Measurements from ENCODE around the gene CAPN5.

CAPN5 gene

GRCh38 chr11:77101043-77101537 lies 34.3 kb downstream of the CAPN5 start:
- peak; percentile 67 for DNase-seq

DNA sequence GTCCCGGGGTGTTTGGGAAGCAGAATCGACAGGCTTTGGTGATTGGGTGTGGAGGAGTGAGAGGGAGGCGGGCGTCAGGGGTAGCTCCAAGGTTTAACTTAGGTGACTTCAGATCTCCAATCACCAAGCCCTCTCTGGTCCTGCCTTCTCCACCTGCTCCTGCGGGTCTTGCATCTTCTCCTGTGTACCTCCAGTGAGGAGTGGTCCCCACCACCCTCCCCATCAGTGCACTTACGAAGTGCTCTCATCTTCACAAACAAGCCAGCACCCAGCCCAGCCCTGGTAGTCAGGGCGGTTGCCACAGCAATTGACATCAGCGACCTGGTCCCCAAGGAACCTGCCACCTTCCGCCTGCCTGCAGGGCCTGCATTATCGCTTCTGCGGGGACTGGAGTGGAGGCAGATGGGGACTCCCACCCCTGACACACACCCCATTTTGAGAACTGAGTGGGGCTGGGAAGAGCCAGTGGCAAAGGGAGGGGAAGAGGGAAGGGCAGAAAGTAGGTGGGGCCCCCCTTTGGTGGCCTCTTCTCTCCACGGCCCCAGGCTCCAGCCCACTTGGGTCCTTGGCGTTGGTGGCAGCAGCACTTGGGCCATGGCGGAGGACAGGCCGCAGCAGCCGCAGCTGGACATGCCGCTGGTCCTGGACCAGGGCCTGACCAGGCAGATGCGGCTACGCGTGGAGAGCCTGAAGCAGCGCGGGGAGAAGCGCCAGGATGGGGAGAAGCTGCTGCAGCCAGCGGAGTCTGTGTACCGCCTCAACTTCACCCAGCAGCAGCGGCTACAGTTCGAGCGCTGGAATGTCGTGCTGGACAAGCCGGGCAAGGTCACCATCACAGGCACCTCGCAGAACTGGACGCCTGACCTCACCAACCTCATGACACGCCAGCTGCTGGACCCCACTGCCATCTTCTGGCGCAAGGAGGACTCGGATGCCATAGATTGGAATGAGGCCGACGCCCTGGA lies 35.8 kb downstream of the CAPN5 start, which contains the start of gene OMP:
Gene OMP, plus strand, starts transcription at position 595 of the 965 bp plus-strand sequence. Its CDS starts 0 bp downstream, at position 595.
- no peak for DNase-seq

DNA sequence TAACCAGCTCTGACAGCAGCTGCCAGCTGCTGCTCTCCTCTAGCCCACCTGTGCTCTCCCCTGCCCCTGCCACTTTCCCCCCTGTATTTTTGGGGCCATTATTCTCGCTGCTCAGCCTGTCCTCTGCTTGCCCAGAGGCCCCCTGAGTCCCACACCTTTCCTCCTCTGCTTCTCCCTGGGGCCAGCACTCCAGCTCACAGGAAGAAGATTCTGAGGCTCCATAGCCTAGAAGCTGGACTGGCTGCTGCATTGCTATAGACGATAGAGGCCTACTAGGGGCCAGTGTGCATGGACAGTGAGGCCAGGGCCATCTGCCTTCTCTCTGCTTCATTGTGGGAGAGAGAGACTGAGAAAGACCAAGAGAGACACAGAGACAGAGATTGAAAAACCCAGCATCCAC lies 36.5 kb downstream of the CAPN5 start:
- DNase-seq, result no peak

DNA sequence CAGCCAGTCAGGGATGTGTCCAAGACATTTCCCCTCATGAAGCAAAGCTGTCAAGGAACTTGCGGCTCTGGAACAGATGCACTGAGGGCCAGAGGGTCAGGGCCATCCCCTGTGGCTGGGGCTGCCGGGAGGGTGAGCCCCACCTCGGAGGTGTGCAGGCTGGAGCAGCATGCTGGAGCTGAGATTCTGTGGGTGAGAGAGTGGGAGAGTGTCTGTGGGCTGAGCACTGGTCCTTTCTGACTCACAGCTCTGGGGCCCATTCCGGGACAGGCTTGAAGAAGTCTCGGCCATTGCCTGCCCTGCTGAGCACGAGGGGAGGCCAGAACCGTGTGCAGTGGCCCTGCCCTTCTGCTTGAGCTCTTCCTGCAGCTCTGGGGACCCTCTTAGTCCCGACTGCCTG lies 38.0 kb downstream of the CAPN5 start:
- no peak for DNase-seq

- no peak for DNase-seq
Measured at GRCh38 chr11:77106321-77106720, 39.5 kb downstream of the CAPN5 start.

DNA sequence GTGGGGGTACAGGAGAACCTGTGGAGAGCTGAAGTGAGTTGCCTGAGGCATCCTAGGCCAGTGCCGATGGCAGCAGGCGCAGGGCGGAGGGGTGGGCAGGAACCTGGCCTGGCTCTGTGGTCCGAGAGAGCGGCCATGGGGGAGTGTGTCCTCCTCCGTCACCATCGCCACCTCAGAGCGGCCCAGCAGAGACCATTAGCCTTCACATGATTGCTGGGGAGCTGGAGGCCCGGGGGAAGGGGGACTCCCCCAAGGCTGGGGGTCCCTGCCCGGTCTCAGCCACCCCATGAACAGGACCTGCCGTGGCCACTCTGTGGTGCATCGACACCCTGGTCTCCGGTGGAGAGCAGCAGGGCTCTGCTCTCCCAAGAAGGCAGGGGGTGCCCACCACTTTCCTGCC lies 40.0 kb downstream of the CAPN5 start:
- no peak for DNase-seq

DNA sequence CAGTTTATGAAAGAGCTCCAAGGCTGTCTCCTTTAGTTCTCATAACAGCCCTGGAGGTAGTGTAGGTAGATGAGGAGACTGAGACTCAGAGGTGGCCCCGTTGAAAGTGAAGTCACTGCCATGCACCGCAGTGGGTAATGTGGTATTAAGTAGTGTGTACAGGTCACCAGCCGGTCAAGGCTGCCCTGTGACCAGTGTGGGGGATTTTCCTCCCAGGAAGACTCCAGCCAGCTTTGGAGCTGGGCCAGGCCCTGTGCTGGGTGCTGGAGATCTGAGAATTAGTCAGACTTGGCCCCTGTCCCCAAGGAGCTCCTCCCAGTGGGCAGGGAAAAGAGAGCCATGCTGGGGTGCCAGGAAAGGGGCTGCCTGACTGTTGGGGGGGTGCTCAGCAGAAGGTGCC lies 41.2 kb downstream of the CAPN5 start:
- no peak for DNase-seq

DNA sequence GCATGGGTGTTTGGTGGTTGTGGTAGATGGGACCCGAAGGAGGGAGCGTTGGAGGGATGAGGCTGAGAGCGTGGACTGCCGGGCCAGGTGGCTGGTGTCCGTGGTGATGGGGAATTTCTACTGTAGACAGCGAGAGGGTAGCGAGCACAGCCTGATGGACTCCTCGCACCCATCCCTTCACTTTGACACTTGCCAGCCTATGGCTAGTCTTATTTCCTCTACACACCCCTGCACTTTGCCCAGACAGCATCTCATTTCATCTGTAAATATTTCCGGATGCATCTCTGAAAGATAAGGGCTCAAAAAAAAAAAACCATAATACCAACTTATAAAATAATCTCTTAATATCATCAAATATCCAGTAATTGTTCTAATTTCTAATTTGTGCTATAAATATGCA lies 41.7 kb downstream of the CAPN5 start:
- no peak for DNase-seq

DNA sequence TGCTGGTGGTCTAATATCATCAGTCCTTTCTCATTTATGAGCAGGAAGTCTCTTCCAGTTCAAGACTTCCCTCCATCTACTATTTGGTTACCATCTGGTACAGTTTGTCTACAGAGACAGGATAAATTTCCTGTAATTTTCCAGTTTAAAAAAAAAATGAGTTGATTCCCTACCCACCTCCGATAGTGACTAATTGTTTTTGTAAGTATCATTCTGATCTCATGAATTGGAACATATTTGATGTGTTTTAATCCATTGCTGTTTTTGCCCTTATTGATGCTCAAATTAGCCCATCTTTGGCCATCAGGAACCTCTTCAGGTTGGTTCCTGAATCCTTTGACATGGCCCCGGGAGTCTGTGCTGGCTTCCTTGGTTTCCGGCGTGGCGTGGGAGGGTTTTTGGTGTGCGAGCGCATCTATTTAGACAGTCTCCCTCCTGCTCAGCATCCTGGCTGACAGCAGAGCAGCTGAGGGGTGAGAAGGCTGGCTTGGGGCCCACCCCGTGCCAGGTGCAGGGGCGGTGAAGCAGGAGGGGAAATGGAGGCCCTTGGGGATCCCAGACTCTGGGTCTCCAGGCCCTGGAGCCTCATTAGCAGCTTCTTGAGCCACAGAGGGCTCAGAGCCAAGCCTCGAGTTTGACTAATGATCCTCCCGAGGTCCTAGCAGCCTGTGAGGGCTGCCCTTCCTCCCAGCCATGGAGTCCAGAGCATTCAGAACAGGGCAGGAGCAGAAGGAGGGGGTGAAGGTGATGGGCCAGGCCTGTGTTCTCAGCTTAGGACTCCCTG lies 42.7 kb downstream of the CAPN5 start:
- no peak for DNase-seq

DNA sequence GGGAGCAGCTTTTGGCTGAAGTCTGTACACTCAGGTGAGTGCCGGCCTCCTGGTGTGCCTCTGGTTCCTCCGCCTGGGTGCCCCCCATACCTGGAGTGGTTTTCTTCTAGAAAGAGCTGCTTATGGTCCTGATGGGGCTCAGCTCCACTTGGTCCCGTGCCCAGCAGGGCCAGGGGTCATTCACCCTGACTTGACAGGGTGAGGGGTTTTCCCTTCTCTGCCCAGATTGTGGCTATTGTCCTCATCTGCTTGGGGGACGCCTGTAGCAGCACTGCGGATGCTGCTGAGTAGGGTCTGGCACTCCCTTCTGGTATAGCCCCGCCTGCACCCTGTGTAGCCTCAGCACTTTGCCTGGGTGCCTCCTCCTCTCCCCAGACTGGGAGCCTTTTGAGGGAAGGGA lies 44.1 kb downstream of the CAPN5 start:
- no peak for DNase-seq

DNA sequence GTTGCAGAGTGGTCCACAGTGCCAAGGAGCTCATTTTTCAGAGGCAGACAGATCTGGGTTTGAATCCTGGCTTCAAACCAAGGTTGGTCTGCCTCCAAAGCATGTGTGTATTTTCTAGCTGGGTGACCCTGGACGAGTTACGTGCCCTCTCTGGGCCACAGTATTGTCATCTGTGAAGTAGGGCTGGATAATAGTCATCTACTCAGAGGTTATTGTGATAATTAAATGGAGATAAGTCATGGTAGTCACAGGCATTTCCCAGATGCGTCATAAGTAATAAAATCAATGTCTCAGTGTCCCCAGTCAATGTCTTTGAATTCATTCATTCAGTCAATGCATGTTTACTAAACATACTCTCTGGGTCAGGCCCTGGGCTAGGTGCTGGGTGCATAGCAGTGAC lies 44.5 kb downstream of the CAPN5 start:
- no peak for DNase-seq

GRCh38 chr11:77111946-77112345 lies 45.2 kb downstream of the CAPN5 start:
- no peak for DNase-seq

GRCh38 chr11:77112641-77113381 lies 46.0 kb downstream of the CAPN5 start:
- DNase-seq, result no peak

GRCh38 chr11:77113382-77114088 lies 46.8 kb downstream of the CAPN5 start:
- peak; percentile 54 for DNase-seq

GRCh38 chr11:77114089-77114463 lies 47.3 kb downstream of the CAPN5 start:
- no peak for DNase-seq

- no peak for DNase-seq
Measured at GRCh38 chr11:77115181-77115611, 48.4 kb downstream of the CAPN5 start.

DNA sequence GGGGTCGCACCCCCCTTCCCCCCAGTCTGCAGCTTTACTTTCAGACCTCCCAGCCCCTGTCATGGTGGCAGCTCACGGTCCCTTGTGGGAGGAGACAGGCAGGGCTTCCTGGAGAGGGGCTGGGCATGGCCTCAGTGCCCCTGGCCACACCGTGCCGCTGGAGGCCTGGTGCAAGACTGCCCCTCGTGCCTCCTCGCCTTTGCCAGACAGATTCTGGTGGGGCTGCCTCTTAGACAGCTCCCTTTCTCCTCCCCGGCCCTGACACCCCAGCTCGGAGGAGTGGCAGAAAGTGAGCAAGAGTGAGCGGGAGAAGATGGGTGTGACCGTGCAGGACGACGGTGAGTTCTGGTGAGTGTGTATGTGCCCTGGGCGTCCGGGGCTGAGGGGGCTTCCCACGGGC lies 49.2 kb downstream of the CAPN5 start:
- DNase-seq, result no peak

DNA sequence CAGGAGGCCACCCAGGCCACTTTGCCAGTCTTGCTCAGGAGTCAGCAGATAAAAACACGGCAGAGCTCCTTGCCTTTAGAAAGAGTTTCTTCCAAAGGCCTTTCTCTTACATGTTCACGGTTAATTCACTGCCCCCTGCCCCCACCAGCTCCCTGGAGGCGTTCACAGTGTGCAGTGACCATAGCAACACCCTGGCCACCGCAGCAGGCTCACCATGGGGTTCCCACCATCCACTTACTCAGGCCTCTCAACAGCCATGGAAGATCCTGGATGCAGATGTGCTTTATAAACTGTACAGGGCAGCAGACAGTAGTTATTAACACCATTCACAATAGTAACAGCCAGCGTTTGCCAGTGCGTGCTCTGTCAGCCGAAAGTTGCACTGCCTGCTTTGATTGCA lies 50.7 kb downstream of the CAPN5 start:
- no peak for DNase-seq

GRCh38 chr11:77118086-77118485 lies 51.3 kb downstream of the CAPN5 start:
- DNase-seq, result no peak

DNA sequence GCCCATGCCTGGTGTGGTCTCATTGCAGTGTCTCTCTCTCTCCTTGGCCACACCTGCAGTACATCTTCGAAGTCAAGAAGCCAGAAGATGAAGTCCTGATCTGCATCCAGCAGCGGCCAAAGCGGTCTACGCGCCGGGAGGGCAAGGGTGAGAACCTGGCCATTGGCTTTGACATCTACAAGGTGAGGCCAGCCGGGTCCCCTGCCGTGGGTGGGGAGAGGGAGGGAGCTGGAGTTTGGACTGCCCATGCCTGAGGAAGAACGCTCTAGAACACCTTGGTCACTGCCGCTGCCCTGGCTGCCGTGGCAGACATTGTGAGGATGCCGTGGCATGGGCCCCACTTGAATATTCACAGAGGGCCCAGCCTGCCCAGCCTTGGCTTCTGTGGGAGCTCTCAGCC lies 52.2 kb downstream of the CAPN5 start:
- no peak for DNase-seq

DNA sequence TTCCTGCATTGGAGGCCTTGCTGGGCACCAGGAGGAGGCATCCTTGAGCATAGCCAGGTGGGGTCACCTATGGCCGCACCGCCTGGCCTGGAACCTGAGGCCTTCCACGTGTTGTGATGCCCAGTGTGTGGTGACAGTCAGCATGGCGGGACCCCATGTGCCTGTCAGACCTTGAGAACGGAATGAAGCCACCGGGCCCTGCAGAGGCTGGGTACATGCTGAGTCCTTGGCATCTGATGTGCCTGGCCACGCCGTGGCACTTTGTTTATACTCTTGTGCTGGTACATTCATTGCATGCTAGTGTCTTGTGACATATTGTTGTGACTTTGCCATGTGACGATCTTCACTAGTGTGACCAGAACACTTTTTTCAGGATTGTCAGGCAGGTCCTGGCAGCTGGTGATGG lies 52.8 kb downstream of the CAPN5 start:
- no peak for DNase-seq

DNA sequence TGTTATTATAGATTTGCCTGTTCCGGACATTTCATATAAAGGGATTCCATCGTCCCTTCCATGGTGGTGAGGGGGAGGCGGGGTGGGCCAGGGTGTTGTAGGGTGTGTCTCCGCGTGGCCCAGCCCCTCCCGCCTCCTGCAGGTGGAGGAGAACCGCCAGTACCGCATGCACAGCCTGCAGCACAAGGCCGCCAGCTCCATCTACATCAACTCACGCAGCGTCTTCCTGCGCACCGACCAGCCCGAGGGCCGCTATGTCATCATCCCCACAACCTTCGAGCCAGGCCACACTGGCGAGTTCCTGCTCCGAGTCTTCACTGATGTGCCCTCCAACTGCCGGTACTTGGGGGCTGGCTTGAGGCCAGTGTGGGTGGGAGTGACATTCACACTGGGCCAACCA lies 53.8 kb downstream of the CAPN5 start:
- no peak for DNase-seq

Data from hematopoietic multipotent progenitor cell treated with erythropoietin and hydrocortisone succinate and interleukin-3 and kit ligand, for 8 days (in vitro differentiated cells).